Colonic mucosa (tissue), 4 donors: ENCODE measurements around the gene IL31. TPM values are rescaled to one million over a fixed set of nuclear protein-coding genes. Genes with fewer than 3 reads are reported as not detected.
A peak's percentile ranks its signal among the peaks of the same experiment; 100 is the strongest.

Experiments
- DNase-seq: peaks from one replicate; pipeline ENCODE4 v3.0.0-alpha.2; 2020
- H3K27ac ChIP-seq: fragments of 200-600 bp; one replicate; pipeline ENCODE4 v1.8.0; 2021
- H3K27me3 ChIP-seq: fragments of 200-600 bp; one replicate; pipeline ENCODE4 v1.8.0; 2021
- H3K36me3 ChIP-seq: fragments of 200-600 bp; one replicate; pipeline ENCODE4 v1.8.0; 2021
- H3K4me1 ChIP-seq: fragments of 200-600 bp; one replicate; pipeline ENCODE4 v1.8.0; 2021; ENCODE audit warnings: mild to moderate bottlenecking
- H3K4me3 ChIP-seq: fragments of 200-600 bp; one replicate; pipeline ENCODE4 v1.8.0; 2021
- H3K9ac ChIP-seq, 2 donors: one replicate each; pipeline ENCODE4 v1.7.0; 2013; ENCODE audit warnings: control low read depth in 2 of 2, low read depth in 2 of 2, low read length in 2 of 2
- H3K9me3 ChIP-seq: fragments of 200-600 bp; one replicate; pipeline ENCODE4 v1.8.0; 2021
- CTCF ChIP-seq: fragments of 200-600 bp; IDR thresholded peaks from one replicate; pipeline ENCODE4 v1.8.0; 2022; ENCODE audit warnings: antibody characterized with exemption, mild to moderate bottlenecking
- intact Hi-C: fragments of 100-400 bp; cut with DNase I; formaldehyde crosslinking; loops from one replicate; pipeline ENCODE4 v1.14.1; 2022
- total RNA-seq, 2 donors: library from RNA; stranded (reverse); fragmentation: NEBNext Ultra II Directional in 1 of 2; extraction: Animal tissue kit (Norgen Biotek cat#: 25700) in 1 of 2; gene quantifications; one replicate each; pipeline ENCODE4 v1.2.1, GENCODE V29; 2021
- donor health status: healthy.
- donor health status: DM: no; HTN: no; CAD: no.
- donor health status: DM: no; HTN: no; CAD: no.

The IL31 gene
- total RNA-seq, 2 donors from 2014 or later = not detected

GRCh38 chr12:122206976-122207375 is 33.0 kb upstream of the IL31 start:
- Histone ChIP-seq H3K4me3 (no peak overlapping the region), H3K36me3 (peaks cover 3% of the 10 kb centered on the region), H3K4me1 (no peaks in the 10 kb centered on the region), H3K27ac (no peak overlapping the region), H3K9ac (no peak overlapping the region), H3K9me3 (no peaks in the 10 kb centered on the region), H3K27me3 (peaks cover 22% of the 10 kb centered on the region)
- no peak for TF ChIP-seq CTCF
- no peak for DNase-seq
- intact Hi-C loops = no loop called here

DNA sequence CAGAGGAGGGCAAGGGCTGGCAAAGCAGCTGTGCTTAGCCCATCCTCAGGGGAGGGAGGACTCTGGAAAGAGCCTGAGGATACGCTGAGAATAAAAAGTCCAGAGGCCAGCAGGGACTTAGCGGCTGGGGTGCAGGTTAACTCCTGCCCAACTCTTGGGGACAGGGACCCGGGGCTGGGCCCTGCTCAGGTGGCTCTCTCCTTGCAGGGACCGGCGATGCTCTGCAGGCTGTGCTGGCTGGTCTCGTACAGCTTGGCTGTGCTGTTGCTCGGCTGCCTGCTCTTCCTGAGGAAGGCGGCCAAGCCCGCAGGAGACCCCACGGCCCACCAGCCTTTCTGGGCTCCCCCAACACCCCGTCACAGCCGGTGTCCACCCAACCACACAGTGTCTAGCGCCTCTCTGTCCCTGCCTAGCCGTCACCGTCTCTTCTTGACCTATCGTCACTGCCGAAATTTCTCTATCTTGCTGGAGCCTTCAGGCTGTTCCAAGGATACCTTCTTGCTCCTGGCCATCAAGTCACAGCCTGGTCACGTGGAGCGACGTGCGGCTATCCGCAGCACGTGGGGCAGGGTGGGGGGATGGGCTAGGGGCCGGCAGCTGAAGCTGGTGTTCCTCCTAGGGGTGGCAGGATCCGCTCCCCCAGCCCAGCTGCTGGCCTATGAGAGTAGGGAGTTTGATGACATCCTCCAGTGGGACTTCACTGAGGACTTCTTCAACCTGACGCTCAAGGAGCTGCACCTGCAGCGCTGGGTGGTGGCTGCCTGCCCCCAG is 32.3 kb upstream of the IL31 start:
- Histone ChIP-seq H3K36me3 (peaks cover 3% of the 10 kb centered on the region), H3K4me3 (no peak overlapping the region), H3K9me3 (no peaks in the 10 kb centered on the region), H3K27ac (no peak overlapping the region), H3K4me1 (no peaks in the 10 kb centered on the region), H3K27me3 (peaks cover 22% of the 10 kb centered on the region), H3K9ac (no peak overlapping the region)
- TF ChIP-seq CTCF = no peak
- intact Hi-C loops = no loop called here
- no peak for DNase-seq

DNA sequence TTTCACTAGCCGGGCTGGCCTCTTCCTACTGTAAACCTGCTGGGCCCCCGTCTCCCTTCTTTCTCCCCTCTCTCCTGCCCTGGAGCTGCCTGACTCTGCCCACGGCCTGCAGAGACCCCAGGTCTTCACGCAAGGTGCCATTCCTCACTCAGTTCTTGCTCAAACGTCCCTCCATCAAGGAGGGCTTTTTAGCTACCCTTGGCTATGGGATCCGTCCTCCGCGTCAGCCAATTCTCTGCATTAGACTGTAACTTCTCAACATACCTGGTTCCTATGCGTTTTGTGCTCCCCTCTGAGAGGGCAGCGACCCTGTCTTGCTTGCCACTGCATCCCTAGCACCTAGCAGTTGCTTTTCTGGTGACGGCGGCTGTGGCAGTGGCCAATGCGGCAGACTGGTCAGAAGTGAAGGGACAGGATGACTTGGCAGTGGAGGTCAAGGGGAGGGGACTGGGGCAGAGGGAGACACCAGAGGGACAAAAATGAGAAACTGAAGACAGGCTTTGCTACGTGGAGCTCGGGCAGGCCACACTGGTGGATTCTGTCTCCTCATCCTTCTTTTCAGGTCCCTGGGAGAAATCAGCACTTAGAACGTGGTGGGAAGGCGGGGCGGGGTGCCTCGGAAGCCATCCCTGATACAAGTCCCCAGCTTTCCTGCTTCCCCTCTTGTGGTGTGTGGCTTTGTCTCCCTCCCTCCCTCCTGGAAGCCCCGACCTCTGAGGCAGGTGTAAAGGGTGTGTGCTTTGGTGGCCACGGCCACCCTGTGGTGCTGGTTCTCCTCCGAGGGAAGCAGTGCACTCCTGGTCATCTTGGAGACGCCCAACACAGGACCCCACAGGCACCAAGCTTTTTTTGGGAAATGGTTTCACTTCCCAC is 31.3 kb upstream of the IL31 start:
- no peak for DNase-seq
- Histone ChIP-seq H3K9ac (no peak overlapping the region), H3K27ac (no peak overlapping the region), H3K9me3 (no peaks in the 10 kb centered on the region), H3K27me3 (peaks cover 22% of the 10 kb centered on the region), H3K4me3 (no peak overlapping the region), H3K4me1 (no peaks in the 10 kb centered on the region), H3K36me3 (peaks cover 3% of the 10 kb centered on the region)
- TF ChIP-seq CTCF = no peak
- intact Hi-C loops = no loop called here

- no peak overlapping the region for H3K9ac ChIP-seq
- H3K36me3 ChIP-seq = peaks cover 3% of the 10 kb centered on the region
- peaks cover 22% of the 10 kb centered on the region for H3K27me3 ChIP-seq
- no peaks in the 10 kb centered on the region for H3K4me1 ChIP-seq
- DNase-seq = no peak
- H3K4me3 ChIP-seq = peak overlapping the region; percentile 58
- no peaks in the 10 kb centered on the region for H3K9me3 ChIP-seq
- H3K27ac ChIP-seq = no peak overlapping the region
- TF ChIP-seq CTCF = no peak
- intact Hi-C loops = no loop called here
Observed at GRCh38 chr12:122204167-122205052, 30.4 kb upstream of the IL31 start.
